ENCODE results near the gene SLC39A11. TPM values are rescaled to one million over a fixed set of nuclear protein-coding genes. Genes with fewer than 3 reads are reported as not detected.
A peak's percentile ranks its signal among the peaks of the same experiment; 100 is the strongest.

Gene SLC39A11
- total and polyA plus RNA-seq, 2 experiments from 2014 or later, result 11.7 to 16.4 TPM

- H3F3A ChIP-seq (ENCODE audit: insufficient read depth), result 0 out of 2 replicates have a peak, but pooled peaks cover 6% of the 10 kb centered on the region
- peak; percentile 68 for DNase-seq
- H3K4me2 ChIP-seq (ENCODE audit: unreplicated experiment), result peak overlapping the region; percentile 27
- TF ChIP-seq EZH2 (IDR thresholded peaks at IDR 0.05; ENCODE audit: insufficient read depth, poor library complexity, severe bottlenecking) (no peak), EZH2phosphoT487 (IDR thresholded peaks at IDR 0.05; ENCODE audit: insufficient read depth, low read depth) (no peak)
- H3K27ac ChIP-seq, result no peak overlapping the region
- WGBS, 2 experiments (ENCODE audit: low coverage in 1 of 2, low lambda C conversion rate in 2 of 2, missing lambda C conversion rate in 2 of 2), result 53 to 60% methylated on average over 9 of the region's 9 CpGs
- H3K9me2 ChIP-seq (ENCODE audit: insufficient read depth), result no peaks in the 10 kb centered on the region
- H3K4me1 ChIP-seq (ENCODE audit: insufficient read depth), result peaks cover 9% of the 10 kb centered on the region
- in situ Hi-C loops (cut with MboI), result loop anchor here (25.0 kb wide), 2 partner anchors 178 to 422 kb away; partner anchors contain the start of gene SSTR2
- H2AFZ ChIP-seq, result no peak overlapping the region
- no peaks in the 10 kb centered on the region for H3K36me3 ChIP-seq (ENCODE audit: low read depth)
- H3K9me3 ChIP-seq (ENCODE audit: low read depth), result no peaks in the 10 kb centered on the region
- no peaks in the 10 kb centered on the region for H3K79me2 ChIP-seq (ENCODE audit: insufficient read depth)
- no peak overlapping the region for H3K4me3 ChIP-seq
- no peak overlapping the region for H3K9ac ChIP-seq
- no peaks in the 10 kb centered on the region for H3K27me3 ChIP-seq (replicated peaks; ENCODE audit: insufficient read depth)
- no peaks in the 10 kb centered on the region for H4K20me1 ChIP-seq (ENCODE audit: insufficient read depth)
Observed at GRCh38 chr17:72984145-72984925, 108.2 kb downstream of the SLC39A11 start.

GRCh38 chr17:72982680-72983079 is 109.8 kb downstream of the SLC39A11 start:
- Histone ChIP-seq H3K79me2 (ENCODE audit: insufficient read depth) (no peaks in the 10 kb centered on the region), H3K4me2 (ENCODE audit: unreplicated experiment) (no peak overlapping the region), H3K27ac (no peak overlapping the region), H3K4me3 (no peak overlapping the region), H4K20me1 (ENCODE audit: insufficient read depth) (no peaks in the 10 kb centered on the region), H3K4me1 (ENCODE audit: insufficient read depth) (peaks cover 9% of the 10 kb centered on the region), H3K9me3 (ENCODE audit: low read depth) (no peaks in the 10 kb centered on the region), H3F3A (ENCODE audit: insufficient read depth) (0 out of 2 replicates have a peak, but pooled peaks cover 6% of the 10 kb centered on the region), H3K27me3 (replicated peaks; ENCODE audit: insufficient read depth) (no peaks in the 10 kb centered on the region), H3K36me3 (ENCODE audit: low read depth) (no peaks in the 10 kb centered on the region), H3K9ac (no peak overlapping the region), H2AFZ (no peak overlapping the region), H3K9me2 (ENCODE audit: insufficient read depth) (no peaks in the 10 kb centered on the region)
- in situ Hi-C loops (cut with MboI), result loop anchor here (25.0 kb wide), 2 partner anchors 180 to 420 kb away; partner anchors contain the start of gene SSTR2
- WGBS, 2 experiments (ENCODE audit: low coverage in 1 of 2, low lambda C conversion rate in 2 of 2, missing lambda C conversion rate in 2 of 2), result 85 to 91% methylated on average over 3 of the region's 3 CpGs
- no peak for DNase-seq
- no peak for TF ChIP-seq EZH2 (IDR thresholded peaks at IDR 0.05; ENCODE audit: insufficient read depth, poor library complexity, severe bottlenecking)
- no peak for TF ChIP-seq EZH2phosphoT487 (IDR thresholded peaks at IDR 0.05; ENCODE audit: insufficient read depth, low read depth)

DNA sequence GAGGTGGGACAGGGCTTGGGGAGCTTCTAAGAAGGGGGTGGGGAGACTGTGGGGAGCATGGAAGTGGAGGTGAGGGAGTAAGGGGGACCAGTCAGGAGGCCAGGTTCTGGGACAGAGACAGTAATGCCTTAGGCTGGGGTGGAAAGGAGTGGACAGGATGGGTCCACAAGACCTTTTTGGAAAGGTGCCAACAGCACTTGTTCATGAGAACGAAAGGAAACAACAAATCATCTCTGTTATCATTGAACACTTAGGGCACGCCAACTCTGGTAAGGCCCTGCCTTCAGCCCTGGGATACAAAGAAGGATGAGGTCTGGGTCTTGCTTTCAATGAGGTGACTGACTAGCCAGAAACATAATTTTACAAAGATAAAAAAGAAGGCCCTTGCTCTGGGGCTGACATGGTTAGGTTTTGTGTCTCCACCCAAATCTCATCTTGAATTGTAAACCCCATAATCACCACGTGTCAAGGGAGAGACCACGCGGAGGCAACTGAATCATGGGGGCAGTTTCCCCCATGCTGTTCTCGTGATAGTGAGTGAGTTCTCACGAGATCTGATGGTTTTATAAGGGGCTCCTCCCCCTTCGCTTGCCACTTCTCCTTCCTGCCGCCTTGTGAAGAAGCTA is 113.8 kb downstream of the SLC39A11 start:
- Histone ChIP-seq H3K36me3 (ENCODE audit: low read depth) (no peaks in the 10 kb centered on the region), H3K4me2 (ENCODE audit: unreplicated experiment) (no peak overlapping the region), H4K20me1 (ENCODE audit: insufficient read depth) (no peaks in the 10 kb centered on the region), H3K4me3 (no peak overlapping the region), H3K27ac (no peak overlapping the region), H3K9me2 (ENCODE audit: insufficient read depth) (no peaks in the 10 kb centered on the region), H3K4me1 (ENCODE audit: insufficient read depth) (peaks cover 13% of the 10 kb centered on the region), H3K27me3 (replicated peaks; ENCODE audit: insufficient read depth) (no peaks in the 10 kb centered on the region), H3K79me2 (ENCODE audit: insufficient read depth) (no peaks in the 10 kb centered on the region), H3K9me3 (ENCODE audit: low read depth) (no peaks in the 10 kb centered on the region), H3F3A (ENCODE audit: insufficient read depth) (peaks cover 17% of the 10 kb centered on the region), H2AFZ (no peak overlapping the region), H3K9ac (no peak overlapping the region)
- in situ Hi-C loops (cut with MboI), result loop anchor here (25.0 kb wide), 2 partner anchors 184 to 416 kb away; partner anchors contain the start of gene SSTR2
- 85 to 86% methylated on average over 9 of the region's 9 CpGs for WGBS, 2 experiments (ENCODE audit: low coverage in 1 of 2, low lambda C conversion rate in 2 of 2, missing lambda C conversion rate in 2 of 2)
- no peak for DNase-seq
- TF ChIP-seq EZH2phosphoT487 (IDR thresholded peaks at IDR 0.05; ENCODE audit: insufficient read depth, low read depth), result no peak
- TF ChIP-seq EZH2 (IDR thresholded peaks at IDR 0.05; ENCODE audit: insufficient read depth, poor library complexity, severe bottlenecking), result no peak

GRCh38 chr17:72977771-72978417 is 114.6 kb downstream of the SLC39A11 start:
- WGBS, 2 experiments (ENCODE audit: low coverage in 1 of 2, low lambda C conversion rate in 2 of 2, missing lambda C conversion rate in 2 of 2), result 92 to 93% methylated on average over 20 of the region's 20 CpGs
- Histone ChIP-seq H3K9ac (no peak overlapping the region), H3K9me2 (ENCODE audit: insufficient read depth) (no peaks in the 10 kb centered on the region), H2AFZ (no peak overlapping the region), H3K27me3 (replicated peaks; ENCODE audit: insufficient read depth) (no peaks in the 10 kb centered on the region), H3K9me3 (ENCODE audit: low read depth) (no peaks in the 10 kb centered on the region), H3K27ac (peak overlapping the region; percentile 82; the same call in 1 of the 2 replicates), H3K4me3 (no peak overlapping the region), H3K79me2 (ENCODE audit: insufficient read depth) (no peaks in the 10 kb centered on the region), H3F3A (ENCODE audit: insufficient read depth) (peaks cover 17% of the 10 kb centered on the region), H3K4me1 (ENCODE audit: insufficient read depth) (peaks cover 13% of the 10 kb centered on the region), H3K36me3 (ENCODE audit: low read depth) (no peaks in the 10 kb centered on the region), H3K4me2 (ENCODE audit: unreplicated experiment) (peak overlapping the region; percentile 40), H4K20me1 (ENCODE audit: insufficient read depth) (no peaks in the 10 kb centered on the region)
- in situ Hi-C loops (cut with MboI), result loop anchor here (25.0 kb wide), 2 partner anchors 184 to 416 kb away; partner anchors contain the start of gene SSTR2
- peak; percentile 16 for DNase-seq
- TF ChIP-seq EZH2phosphoT487 (IDR thresholded peaks at IDR 0.05; ENCODE audit: insufficient read depth, low read depth) (no peak), EZH2 (IDR thresholded peaks at IDR 0.05; ENCODE audit: insufficient read depth, poor library complexity, severe bottlenecking) (no peak)

Measured in GM23248 (cell line).